Neural progenitor cell (in vitro differentiated cells): ENCODE results near the gene RNF146. TPM values are rescaled to one million over a fixed set of nuclear protein-coding genes. Genes with fewer than 3 reads are reported as not detected.
"Not testable (repeated sequence)": the region's sequence is repeated elsewhere in the genome, so short reads cannot be mapped to it uniquely, and the experiment has no call there.

ENCODE experiments used
- DNase-seq: peaks from one replicate; pipeline ENCODE4 v3.0.0-alpha.2; 2016; ENCODE audit warnings: low spot score
- H2AFZ ChIP-seq: fragments of 200-600 bp; sonication (generic); replicated peaks from 2 replicates; pipeline ENCODE4 v1.6.1; 2016; ENCODE audit warnings: antibody characterized with exemption
- H3F3A ChIP-seq: fragments of 200-600 bp; sonication (generic); 2 replicates; pipeline ENCODE4 v1.6.1; 2016; ENCODE audit warnings: antibody characterized with exemption, low read depth
- H3K27ac ChIP-seq: fragments of 200-600 bp; sonication (generic); 2 replicates; pipeline ENCODE4 v1.5.1; 2016; ENCODE audit warnings: mild to moderate bottlenecking
- H3K27me3 ChIP-seq: fragments of 200-600 bp; sonication (generic); 2 replicates; pipeline ENCODE4 v1.6.1; 2016; ENCODE audit warnings: mild to moderate bottlenecking, moderate library complexity
- H3K36me3 ChIP-seq: fragments of 200-600 bp; sonication (generic); 2 replicates; pipeline ENCODE4 v1.5.1; 2016
- H3K4me1 ChIP-seq: fragments of 200-600 bp; sonication (generic); 2 replicates; pipeline ENCODE4 v1.6.1; 2016; ENCODE audit warnings: mixed run types
- H3K4me2 ChIP-seq: fragments of 200-600 bp; sonication (generic); 2 replicates; pipeline ENCODE4 v1.6.1; 2016
- H3K4me3 ChIP-seq: fragments of 200-600 bp; sonication (generic); 2 replicates; pipeline ENCODE4 v1.5.1; 2016
- H3K79me2 ChIP-seq: fragments of 200-600 bp; sonication (generic); 2 replicates; pipeline ENCODE4 v1.6.1; 2016; ENCODE audit warnings: low read depth
- H3K9ac ChIP-seq: fragments of 200-600 bp; sonication (generic); 2 replicates; pipeline ENCODE4 v1.6.1; 2016
- H3K9me3 ChIP-seq: fragments of 200-600 bp; sonication (generic); 2 replicates; pipeline ENCODE4 v1.5.1; 2016; ENCODE audit warnings: low read depth
- H4K20me1 ChIP-seq: fragments of 200-600 bp; sonication (generic); 2 replicates; pipeline ENCODE4 v1.6.1; 2016; ENCODE audit warnings: low read depth
- H3K27ac Mint-ChIP-seq: 3 replicates; pipeline ENCODE4 v1.8.0; 2021; ENCODE audit warnings: mixed read lengths
- H3K27me3 Mint-ChIP-seq: 2 replicates; pipeline ENCODE4 v1.8.0; 2022; ENCODE audit warnings: low read depth, mild to moderate bottlenecking, inconsistent platforms, moderate library complexity, mixed read lengths; ENCODE audit not compliant: insufficient read depth
- H3K36me3 Mint-ChIP-seq: 3 replicates; pipeline ENCODE4 v1.8.0; 2021; ENCODE audit warnings: mixed read lengths
- H3K4me1 Mint-ChIP-seq: 3 replicates; pipeline ENCODE4 v1.8.0; 2021; ENCODE audit warnings: mixed read lengths
- H3K4me3 Mint-ChIP-seq: 3 replicates; pipeline ENCODE4 v1.8.0; 2021; ENCODE audit warnings: mild to moderate bottlenecking, moderate library complexity, mixed read lengths
- H3K9me3 Mint-ChIP-seq: 3 replicates; pipeline ENCODE4 v1.8.0; 2020; ENCODE audit warnings: mixed read lengths
- EZH2 ChIP-seq: fragments of 200-600 bp; sonication (generic); IDR thresholded peaks from 2 replicates; pipeline ENCODE4 v1.6.1; 2017; ENCODE audit warnings: antibody characterized with exemption, mild to moderate bottlenecking, moderate library complexity
- EZH2phosphoT487 ChIP-seq: fragments of 200-600 bp; sonication (generic); IDR thresholded peaks from 2 replicates; pipeline ENCODE4 v1.6.1; 2017; ENCODE audit warnings: antibody characterized with exemption
- total RNA-seq: library from RNA; depleted of rRNA; stranded (reverse); fragments of >200 nt; gene quantifications from 2 replicates; pipeline ENCODE4 v1.2.3, GENCODE V29; 2015; ENCODE audit warnings: low replicate concordance
- TF ChIP-seq, protein P1 (sequence below): fragments of 200-600 bp; sonication (generic); IDR thresholded peaks from 2 replicates; pipeline ENCODE4 v1.5.1; 2017; ENCODE audit warnings: antibody characterized with exemption, mild to moderate bottlenecking

RNF146 gene
- total RNA-seq, 1 donor from 2014 or later, result 115 TPM

DNA sequence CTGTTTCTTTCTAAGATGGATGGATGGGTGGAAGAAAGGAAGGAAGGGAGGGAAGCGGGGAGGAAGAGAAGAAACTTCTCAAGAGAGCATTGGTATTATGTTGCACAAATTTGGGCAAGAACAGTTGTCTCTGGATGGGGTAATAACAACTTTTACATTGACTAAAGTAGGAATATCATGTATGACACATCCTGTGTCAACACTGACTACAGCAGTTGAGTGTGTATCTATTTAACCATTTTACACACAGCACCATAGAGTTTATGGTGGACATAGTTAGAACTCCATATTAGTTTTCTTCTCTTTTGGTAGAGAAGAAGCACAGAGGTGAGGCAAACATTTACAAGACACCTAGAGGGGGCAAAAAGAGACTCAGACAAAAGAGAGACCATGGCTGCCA, 44.2 kb upstream of the RNF146 start:
- H3K4me1 Mint-ChIP-seq, result no peaks in the 10 kb centered on the region

GRCh38 chr6:127225497-127225896, 41.2 kb upstream of the RNF146 start:
- TF ChIP-seq EZH2 (no peak), EZH2phosphoT487 (no peak)
- TF ChIP-seq, protein P1, sequence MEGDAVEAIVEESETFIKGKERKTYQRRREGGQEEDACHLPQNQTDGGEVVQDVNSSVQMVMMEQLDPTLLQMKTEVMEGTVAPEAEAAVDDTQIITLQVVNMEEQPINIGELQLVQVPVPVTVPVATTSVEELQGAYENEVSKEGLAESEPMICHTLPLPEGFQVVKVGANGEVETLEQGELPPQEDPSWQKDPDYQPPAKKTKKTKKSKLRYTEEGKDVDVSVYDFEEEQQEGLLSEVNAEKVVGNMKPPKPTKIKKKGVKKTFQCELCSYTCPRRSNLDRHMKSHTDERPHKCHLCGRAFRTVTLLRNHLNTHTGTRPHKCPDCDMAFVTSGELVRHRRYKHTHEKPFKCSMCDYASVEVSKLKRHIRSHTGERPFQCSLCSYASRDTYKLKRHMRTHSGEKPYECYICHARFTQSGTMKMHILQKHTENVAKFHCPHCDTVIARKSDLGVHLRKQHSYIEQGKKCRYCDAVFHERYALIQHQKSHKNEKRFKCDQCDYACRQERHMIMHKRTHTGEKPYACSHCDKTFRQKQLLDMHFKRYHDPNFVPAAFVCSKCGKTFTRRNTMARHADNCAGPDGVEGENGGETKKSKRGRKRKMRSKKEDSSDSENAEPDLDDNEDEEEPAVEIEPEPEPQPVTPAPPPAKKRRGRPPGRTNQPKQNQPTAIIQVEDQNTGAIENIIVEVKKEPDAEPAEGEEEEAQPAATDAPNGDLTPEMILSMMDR, result no peak
- H3K27ac Mint-ChIP-seq, result no peak overlapping the region

More for the DNA sequence above, 44.2 kb upstream of the RNF146 start:
- Histone ChIP-seq H3K4me1 (no peaks in the 10 kb centered on the region), H3K9ac (no peak overlapping the region), H3K36me3 (no peaks in the 10 kb centered on the region), H3K9me3 (no peaks in the 10 kb centered on the region), H2AFZ (no peak overlapping the region), H3K27ac (no peak overlapping the region), H4K20me1 (no peaks in the 10 kb centered on the region), H3K79me2 (no peaks in the 10 kb centered on the region), H3F3A (no peaks in the 10 kb centered on the region), H3K4me3 (no peak overlapping the region), H3K27me3 (no peaks in the 10 kb centered on the region), H3K4me2 (no peak overlapping the region)
- Mint-ChIP-seq H3K27me3 (peaks cover 2% of the 10 kb centered on the region), H3K4me3 (no peak overlapping the region), H3K27ac (no peak overlapping the region), H3K9me3 (no peaks in the 10 kb centered on the region), H3K36me3 (no peaks in the 10 kb centered on the region)
- TF ChIP-seq EZH2 (no peak), EZH2phosphoT487 (no peak)
- TF ChIP-seq, protein P1, result no peak
- DNase-seq, result no peak

DNA sequence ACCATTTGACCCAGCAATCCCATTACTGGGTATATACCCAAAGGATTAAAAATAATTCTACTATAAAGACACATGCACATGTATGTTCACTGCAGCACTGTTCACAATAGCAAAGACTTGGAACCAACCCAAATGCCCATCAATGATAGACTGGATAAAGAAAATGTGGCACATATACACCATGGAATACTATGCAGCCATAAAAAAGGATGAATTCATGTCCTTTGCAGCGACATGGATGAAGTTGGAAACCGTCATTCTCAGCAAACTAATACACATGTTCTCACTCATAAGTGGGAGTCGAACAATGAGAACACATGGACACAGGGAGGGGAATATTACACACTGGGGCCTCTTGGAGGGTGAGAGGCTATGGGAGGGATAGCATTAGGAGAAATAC, 32.8 kb upstream of the RNF146 start:
- not testable (repeated sequence) for H3K36me3 Mint-ChIP-seq, H3K4me3 Mint-ChIP-seq, H3K36me3 ChIP-seq, H2AFZ ChIP-seq, H3K27me3 ChIP-seq, H3K27ac Mint-ChIP-seq, H3F3A ChIP-seq, H3K4me3 ChIP-seq, H3K27ac ChIP-seq, H3K4me1 ChIP-seq, H3K9me3 ChIP-seq, H3K4me2 ChIP-seq, H3K79me2 ChIP-seq, H3K9ac ChIP-seq, DNase-seq, H4K20me1 ChIP-seq, H3K27me3 Mint-ChIP-seq, H3K4me1 Mint-ChIP-seq
- H3K9me3 Mint-ChIP-seq, result peaks cover 29% of the 10 kb centered on the region

More at GRCh38 chr6:127225497-127225896, 41.2 kb upstream of the RNF146 start:
- Mint-ChIP-seq H3K4me3 (no peak overlapping the region), H3K27me3 (peaks cover 2% of the 10 kb centered on the region), H3K9me3 (no peaks in the 10 kb centered on the region), H3K4me1 (no peaks in the 10 kb centered on the region), H3K36me3 (no peaks in the 10 kb centered on the region)
- no peaks in the 10 kb centered on the region for H3K9me3 ChIP-seq
- no peak overlapping the region for H2AFZ ChIP-seq
- no peak for DNase-seq
- no peak overlapping the region for H3K4me2 ChIP-seq
- no peaks in the 10 kb centered on the region for H3K4me1 ChIP-seq
- H3F3A ChIP-seq, result no peaks in the 10 kb centered on the region
- no peaks in the 10 kb centered on the region for H3K27me3 ChIP-seq
- H3K79me2 ChIP-seq, result no peaks in the 10 kb centered on the region
- H3K9ac ChIP-seq, result no peak overlapping the region
- H4K20me1 ChIP-seq, result no peaks in the 10 kb centered on the region
- H3K36me3 ChIP-seq, result no peaks in the 10 kb centered on the region
- H3K4me3 ChIP-seq, result no peak overlapping the region
- no peak overlapping the region for H3K27ac ChIP-seq

DNA sequence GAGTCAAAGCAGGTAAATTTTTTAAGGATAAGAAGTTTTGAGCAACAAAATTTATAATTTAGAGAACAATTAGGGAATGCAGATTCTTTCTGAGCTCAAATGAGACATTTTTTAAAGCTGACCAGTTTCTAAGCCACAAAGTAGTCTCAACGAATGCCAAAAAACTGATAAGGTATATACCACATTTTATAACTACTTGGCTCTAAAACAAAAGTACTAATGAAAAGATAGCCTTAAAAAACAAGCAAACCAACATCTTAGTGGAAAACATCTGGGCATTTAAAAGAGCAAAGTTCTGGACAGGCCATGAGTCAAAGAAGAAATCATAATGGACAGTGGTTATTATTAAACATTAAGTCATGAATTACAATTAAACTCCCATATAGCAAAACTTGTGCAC, 23.2 kb upstream of the RNF146 start:
- Histone ChIP-seq H3K27ac (no peak overlapping the region), H3K4me1 (no peaks in the 10 kb centered on the region), H3F3A (no peaks in the 10 kb centered on the region), H3K4me3 (no peak overlapping the region), H2AFZ (no peak overlapping the region), H4K20me1 (no peaks in the 10 kb centered on the region), H3K4me2 (no peak overlapping the region), H3K9me3 (no peaks in the 10 kb centered on the region), H3K9ac (no peak overlapping the region), H3K27me3 (no peaks in the 10 kb centered on the region), H3K36me3 (no peaks in the 10 kb centered on the region), H3K79me2 (no peaks in the 10 kb centered on the region)
- DNase-seq, result no peak
- Mint-ChIP-seq H3K9me3 (no peaks in the 10 kb centered on the region), H3K4me1 (no peaks in the 10 kb centered on the region), H3K27ac (no peak overlapping the region), H3K36me3 (no peaks in the 10 kb centered on the region), H3K27me3 (no peaks in the 10 kb centered on the region), H3K4me3 (no peak overlapping the region)
- TF ChIP-seq, protein P1, result no peak
- TF ChIP-seq EZH2phosphoT487, result no peak
- TF ChIP-seq EZH2, result no peak
